HG02623 (cell line): ENCODE results near the gene IDH2.
"Not testable (repeated sequence)": the region's sequence is repeated elsewhere in the genome, so short reads cannot be mapped to it uniquely, and the experiment has no call there.

Experiments
- ATAC-seq: cut with Tn5 transposase; IDR thresholded peaks from one replicate; pipeline ENCODE4 v1.9.1; 2021; ENCODE audit warnings: moderate library complexity; ENCODE audit not compliant: unreplicated experiment

The IDH2 gene

GRCh38 chr15:90115783-90116182 is 13.5 kb upstream of the IDH2 start:
- ATAC-seq: no peak

- ATAC-seq: no peak
These were observed 12.2 kb upstream of the IDH2 start for GRCh38 chr15:90114451-90114901.

- no peak for ATAC-seq
These were observed 10.9 kb upstream of the IDH2 start for GRCh38 chr15:90113166-90113565.

GRCh38 chr15:90109163-90109751 is 7.0 kb upstream of the IDH2 start:
- not testable (repeated sequence) for ATAC-seq

- not testable (repeated sequence) for ATAC-seq
These were observed 5.8 kb upstream of the IDH2 start for GRCh38 chr15:90108038-90108437.

- ATAC-seq: no peak
These were observed 4.4 kb upstream of the IDH2 start for GRCh38 chr15:90106522-90107117.

GRCh38 chr15:90105521-90105920 is 3.3 kb upstream of the IDH2 start:
- ATAC-seq: no peak

- ATAC-seq: no peak
These were observed 2.3 kb upstream of the IDH2 start for GRCh38 chr15:90104551-90104950.

- ATAC-seq: no peak
These were observed 1.5 kb upstream of the IDH2 start for GRCh38 chr15:90103701-90104329.

- no peak for ATAC-seq
These were observed 919 bp downstream of the IDH2 start for GRCh38 chr15:90101130-90101968.

GRCh38 chr15:90099868-90100831 is 2.1 kb downstream of the IDH2 start:
- ATAC-seq: no peak

- no peak for ATAC-seq
These were observed 3.0 kb downstream of the IDH2 start for GRCh38 chr15:90099072-90099867.

GRCh38 chr15:90097475-90097874 is 4.8 kb downstream of the IDH2 start:
- peak; percentile 50 for ATAC-seq

- ATAC-seq: no peak
These were observed 6.7 kb downstream of the IDH2 start for GRCh38 chr15:90095521-90095959.

- no peak for ATAC-seq
These were observed 10.9 kb downstream of the IDH2 start for GRCh38 chr15:90091156-90091931.

- no peak for ATAC-seq
These were observed 11.9 kb downstream of the IDH2 start for GRCh38 chr15:90090226-90090848.

- no peak for ATAC-seq
These were observed 14.7 kb downstream of the IDH2 start for GRCh38 chr15:90087454-90088154.

- no peak for ATAC-seq
These were observed 15.4 kb downstream of the IDH2 start for GRCh38 chr15:90086868-90087268.
